Measurements from ENCODE around the gene ZNF420.

The ZNF420 gene

GRCh38 chr19:37160153-37160552 is 81.9 kb downstream of the ZNF420 start:
- DNase-seq = no peak

GRCh38 chr19:37165635-37166034 is 87.4 kb downstream of the ZNF420 start:
- no peak for DNase-seq

DNA sequence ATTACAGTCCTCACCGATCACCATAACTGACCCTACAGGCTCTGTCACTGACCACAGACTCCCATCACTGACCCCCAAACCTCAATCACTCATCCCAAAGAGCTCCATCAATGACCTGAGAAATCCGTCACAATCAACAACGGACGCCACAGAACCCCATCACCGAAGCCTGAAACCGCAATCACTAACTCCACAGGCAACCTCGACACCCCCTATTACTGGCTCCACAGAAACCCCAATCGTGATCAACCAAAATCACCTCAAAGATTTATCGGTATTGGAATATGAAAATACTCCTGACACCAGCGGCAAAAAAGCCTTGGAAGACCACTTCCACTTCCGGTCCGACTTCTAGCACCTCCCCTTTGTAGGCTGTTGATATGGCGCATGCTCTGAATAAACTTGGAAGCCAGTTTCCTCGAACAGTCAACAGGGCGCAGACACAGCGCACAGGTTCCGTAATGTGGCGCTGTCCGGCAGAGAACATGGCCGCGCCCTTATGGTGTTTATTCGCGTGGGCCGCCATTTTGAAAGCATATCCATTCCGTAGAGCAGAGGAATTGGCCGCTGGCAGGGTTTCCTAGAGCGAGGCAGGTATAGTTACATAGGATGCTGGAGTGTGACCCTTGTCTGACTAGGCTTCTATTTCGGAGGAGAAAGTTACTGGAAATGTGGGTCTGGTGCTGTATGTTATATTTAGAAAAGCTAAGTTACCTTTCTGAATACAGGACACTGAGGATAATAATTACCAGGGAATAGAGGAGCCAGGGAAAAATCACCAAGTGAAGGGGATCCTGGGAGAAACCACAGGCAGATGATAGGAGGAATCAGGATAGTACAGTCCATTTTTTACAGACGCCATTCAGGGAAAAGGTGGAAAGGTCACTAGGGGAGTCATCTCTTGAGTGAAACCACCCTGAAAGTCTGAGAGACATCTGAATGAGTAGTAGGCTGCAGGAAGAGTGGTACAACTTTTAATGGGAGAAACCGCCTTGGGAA is 94.4 kb downstream of the ZNF420 start, which contains the start of gene ZNF585A:
ZNF585A (minus strand) TSS at position 328 of the 999 bp plus-strand sequence. CDS start 2,785 bp downstream, outside the sequence.
- peak; percentile 79 for DNase-seq
